H1 (cell line): ENCODE results near the gene ARID2. TPM values are rescaled to one million over a fixed set of nuclear protein-coding genes. Genes with fewer than 3 reads are reported as not detected.

Experiments
- CHD1 ChIP-seq: IDR thresholded peaks from 2 replicates; pipeline ENCODE4 v1.6.1; 2012; ENCODE audit warnings: low read depth, low read length, improper control_type of control experiment
- CTBP2 ChIP-seq: IDR thresholded peaks from 2 replicates; pipeline ENCODE4 v1.7.0; 2011; ENCODE audit warnings: borderline replicate concordance, mild to moderate bottlenecking, moderate library complexity, mixed read lengths, low read length; ENCODE audit not compliant: insufficient read depth, insufficient read length
- EP300 ChIP-seq, 2 experiments: IDR thresholded peaks; 1 replicate in 1 of 2; 2 replicates in 1 of 2; pipeline ENCODE4 v1.6.1; 2011 to 2012; ENCODE audit warnings: low read depth in 2 of 2, low read length in 2 of 2, mild to moderate bottlenecking in 2 of 2, borderline replicate concordance in 1 of 2, inconsistent platforms in 1 of 2, moderate library complexity in 1 of 2
- EZH2 ChIP-seq: fragments of 200-600 bp; sonication (generic); IDR thresholded peaks from 2 replicates; pipeline ENCODE4 v1.7.1; 2012; ENCODE audit warnings: low read depth, mild to moderate bottlenecking, moderate library complexity, low read length, inconsistent platforms; ENCODE audit not compliant: severe bottlenecking
- JUND ChIP-seq: IDR thresholded peaks from 2 replicates; pipeline ENCODE4 v1.6.1; 2011; ENCODE audit warnings: mild to moderate bottlenecking, improper control_type of control experiment, low read length
- NANOG ChIP-seq: IDR thresholded peaks from 2 replicates; pipeline ENCODE4 v1.6.1; 2011; ENCODE audit warnings: low read length, low read depth, mild to moderate bottlenecking, inconsistent platforms; ENCODE audit not compliant: insufficient read depth, poor library complexity, severe bottlenecking
- RAD21 ChIP-seq, 2 experiments: IDR thresholded peaks in 1 of 2; conservative IDR thresholded peaks in 1 of 2; 2 replicates each; pipeline ENCODE4 v1.6.1; 2011; ENCODE audit warnings: low read depth in 2 of 2, low read length in 2 of 2, improper control_type of control experiment in 1 of 2, inconsistent platforms in 1 of 2, mild to moderate bottlenecking in 1 of 2, moderate library complexity in 1 of 2
- RBBP5 ChIP-seq: IDR thresholded peaks from 2 replicates; pipeline ENCODE4 v1.7.1; 2012; ENCODE audit warnings: low read depth, mild to moderate bottlenecking, inconsistent platforms, low read length, moderate library complexity, borderline replicate concordance
- SIN3A ChIP-seq, 2 experiments: IDR thresholded peaks in 1 of 2; conservative IDR thresholded peaks in 1 of 2; 2 replicates each; pipeline ENCODE4 v1.6.1; 2011 to 2012; ENCODE audit warnings: low read length in 2 of 2, improper control_type of control experiment in 1 of 2, low read depth in 1 of 2, mild to moderate bottlenecking in 1 of 2
- SP1 ChIP-seq: IDR thresholded peaks from 2 replicates; pipeline ENCODE4 v1.6.1; 2011; ENCODE audit warnings: low read depth, low read length
- SRF ChIP-seq: IDR thresholded peaks from 2 replicates; pipeline ENCODE4 v1.6.1; 2011; ENCODE audit warnings: mild to moderate bottlenecking, low read depth, low read length, moderate library complexity
- TAF7 ChIP-seq: optimal IDR thresholded peaks from 2 replicates; pipeline ENCODE3; 2011; ENCODE audit warnings: low read depth, mild to moderate bottlenecking, inconsistent platforms, low read length, moderate library complexity, borderline replicate concordance
- polyA plus RNA-seq, 7 experiments: library from polyadenylated mRNA; depleted of rRNA in 3 of 7; stranded (reverse) in 5 of 7; unstranded in 2 of 7; fragments of >200 nt in 5 of 7; fragments of 200-250 nt in 2 of 7; gene quantifications; 1 replicate in 5 of 7; 2 replicates in 1 of 7; 4 replicates in 1 of 7; pipeline versions ENCODE4 v1.2.1 to v1.2.3, GENCODE V29; 2011 to 2013; ENCODE audit warnings: missing spikeins in 2 of 7, mixed read lengths in 2 of 7
- total RNA-seq: library from RNA; stranded (reverse); fragmentation: NEBNext Ultra II Directional; extraction: Animal tissue kit (Norgen Biotek cat#: 25700); gene quantifications from 2 replicates; pipeline ENCODE4 v1.2.1, GENCODE V29; 2021

The ARID2 gene
- total and polyA plus RNA-seq, 2 of the 8 experiments (the other 6 are each of a cell fraction or from before 2014, with no cell fraction given): 32.0 to 45.2 TPM

GRCh38 chr12:45728630-45729232 is 775 bp upstream of the ARID2 start (continued):
- peak; percentile 38 to 67; a peak in 3 of 4 replicates for TF ChIP-seq RAD21 (IDR thresholded peaks at IDR 0.05 in 1 of 2, conservative IDR thresholded peaks at IDR 0.05 in 1 of 2; ENCODE audit: low read depth in 2 of 2, low read length in 2 of 2)
- TF ChIP-seq SRF: no peak
- TF ChIP-seq NANOG: no peak
- peak; percentile 92; the same call in 1 of the 2 replicates for TF ChIP-seq RBBP5
- no peak for TF ChIP-seq JUND
- 0 out of 2 replicates have a peak, but pooled peaks have one; percentile 30 for TF ChIP-seq SP1
- TF ChIP-seq CTBP2: peak; percentile 64
- peak; percentile 84 for TF ChIP-seq TAF7
- TF ChIP-seq SIN3A (conservative IDR thresholded peaks at IDR 0.05 in 1 of 2, IDR thresholded peaks at IDR 0.05 in 1 of 2; ENCODE audit: low read depth in 1 of 2, low read length in 2 of 2): peak in 1 of 2 experiments; percentile 74; a peak in 2 of 4 replicates
- peak; percentile 9 to 89; a peak in 2 of 3 replicates for TF ChIP-seq EP300 (IDR thresholded peaks at IDR 0.05; ENCODE audit: borderline replicate concordance in 1 of 2, low read depth in 2 of 2, low read length in 2 of 2)
- TF ChIP-seq EZH2: no peak
- TF ChIP-seq CHD1: no peak; the same call in 1 of the 2 replicates
